ENCODE data around the gene KHDRBS2. TPM values are rescaled to one million over a fixed set of nuclear protein-coding genes. Genes with fewer than 3 reads are reported as not detected.

KHDRBS2 gene
- 2.4 TPM for total RNA-seq

GRCh38 chr6:62285612-62286469 lies at the start of gene KHDRBS2:
Gene KHDRBS2, minus strand, starts transcription at chr6:62286225.
- Histone ChIP-seq H3K4me3 (ENCODE audit: low read length) (peak within 1 kb of the TSS; percentile 49), H3K9me3 (ENCODE audit: low read depth, low read length) (no peaks in the 10 kb centered on the region), H3K27me3 (ENCODE audit: insufficient read depth, low read length) (peaks cover 9% of the 10 kb centered on the region), H3K4me1 (ENCODE audit: insufficient read depth, low read length) (peaks cover 8% of the 10 kb centered on the region)

- Histone ChIP-seq H3K9me3 (ENCODE audit: low read depth, low read length) (no peaks in the 10 kb centered on the region), H3K27me3 (ENCODE audit: insufficient read depth, low read length) (no peaks in the 10 kb centered on the region), H3K4me1 (ENCODE audit: insufficient read depth, low read length) (no peaks in the 10 kb centered on the region), H3K4me3 (ENCODE audit: low read length) (no peak overlapping the region)
Observed at GRCh38 chr6:62328607-62329006, 42.6 kb upstream of the KHDRBS2 start.

DNA sequence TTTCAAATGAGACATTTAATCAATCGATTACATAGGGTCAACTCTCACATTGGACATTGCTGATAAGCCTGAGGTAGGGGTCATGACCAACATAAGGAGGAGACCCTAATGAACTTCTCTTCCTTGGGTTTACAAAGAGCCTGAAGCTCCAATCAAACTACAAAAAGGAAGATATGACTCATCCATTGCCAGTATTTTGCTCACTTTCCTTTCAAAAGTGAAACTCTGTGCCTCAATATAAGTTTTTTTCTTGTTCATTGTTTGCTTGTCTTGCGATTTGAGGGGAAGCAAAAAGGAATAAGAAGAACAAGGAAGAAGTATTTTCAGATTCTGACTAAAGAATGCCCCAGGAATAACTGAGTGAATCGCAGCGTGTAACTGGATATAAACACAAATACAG lies 38.8 kb upstream of the KHDRBS2 start:
- no peaks in the 10 kb centered on the region for H3K9me3 ChIP-seq (ENCODE audit: low read depth, low read length)
- no peaks in the 10 kb centered on the region for H3K27me3 ChIP-seq (ENCODE audit: insufficient read depth, low read length)
- H3K4me3 ChIP-seq (ENCODE audit: low read length): no peak overlapping the region
- no peaks in the 10 kb centered on the region for H3K4me1 ChIP-seq (ENCODE audit: insufficient read depth, low read length)

DNA sequence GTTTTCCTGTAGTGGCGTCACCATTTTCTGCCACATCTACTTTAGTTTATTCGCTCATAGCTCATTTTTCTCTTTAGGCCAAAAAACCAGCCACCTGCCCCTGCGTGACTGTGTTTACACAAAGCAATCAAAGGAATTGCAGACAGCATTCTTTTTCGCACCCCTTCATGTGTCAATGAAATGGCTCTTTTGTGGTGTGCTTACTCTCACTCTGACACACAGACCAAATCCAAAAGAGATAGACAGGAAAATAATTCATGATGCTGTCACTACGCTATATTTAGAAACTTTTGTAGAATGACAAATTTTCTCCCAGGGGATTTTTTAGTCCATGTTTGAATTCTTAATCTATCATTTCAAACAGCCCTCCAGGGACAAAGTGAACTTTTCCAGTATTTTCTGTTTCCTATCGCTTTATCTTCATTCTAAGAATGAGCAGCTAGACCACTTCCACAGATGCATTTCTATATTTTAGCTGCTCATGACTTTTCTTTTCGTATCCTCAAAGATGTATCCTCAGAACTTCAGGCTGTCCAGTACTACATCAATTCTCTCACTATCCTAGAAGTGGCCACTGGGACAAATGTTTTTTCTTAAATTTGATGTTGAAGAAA lies 37.9 kb upstream of the KHDRBS2 start:
- no peaks in the 10 kb centered on the region for H3K4me1 ChIP-seq (ENCODE audit: insufficient read depth, low read length)
- H3K4me3 ChIP-seq (ENCODE audit: low read length): no peak overlapping the region
- H3K9me3 ChIP-seq (ENCODE audit: low read depth, low read length): no peaks in the 10 kb centered on the region
- H3K27me3 ChIP-seq (ENCODE audit: insufficient read depth, low read length): no peaks in the 10 kb centered on the region

DNA sequence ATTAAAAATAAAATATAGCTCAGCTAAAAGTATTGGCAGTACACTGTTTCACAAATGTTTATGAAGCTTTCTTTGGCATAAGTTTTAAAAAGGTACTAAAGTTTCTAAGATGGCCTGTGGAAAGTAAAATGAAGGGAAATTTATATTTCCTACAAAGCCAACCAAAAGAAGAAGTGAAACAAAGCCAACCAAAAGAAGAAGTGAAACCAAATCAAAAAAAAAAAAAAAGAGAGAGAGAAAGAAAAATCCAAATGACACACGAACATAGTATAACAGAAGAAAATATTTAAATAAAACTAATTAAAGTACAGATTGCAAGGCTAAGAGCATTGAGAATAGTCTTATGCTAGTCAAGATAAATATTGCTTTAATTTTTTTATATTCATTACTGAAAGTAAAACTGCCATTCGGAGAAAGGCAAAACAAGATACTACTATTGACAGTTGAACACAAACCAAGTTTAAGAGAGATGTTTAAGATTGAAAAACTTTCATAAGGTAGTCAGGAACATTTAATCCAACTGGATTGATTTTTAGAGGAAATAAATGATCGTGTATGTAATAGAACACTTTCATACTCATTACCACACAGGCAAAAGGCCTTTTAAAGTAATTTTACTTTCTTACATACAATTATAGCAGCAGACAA lies 12.8 kb upstream of the KHDRBS2 start:
- H3K4me1 ChIP-seq (ENCODE audit: insufficient read depth, low read length): no peaks in the 10 kb centered on the region
- H3K4me3 ChIP-seq (ENCODE audit: low read length): no peak overlapping the region
- no peaks in the 10 kb centered on the region for H3K27me3 ChIP-seq (ENCODE audit: insufficient read depth, low read length)
- H3K9me3 ChIP-seq (ENCODE audit: low read depth, low read length): no peaks in the 10 kb centered on the region

GRCh38 chr6:62296541-62296940 lies 10.5 kb upstream of the KHDRBS2 start:
- H3K9me3 ChIP-seq (ENCODE audit: low read depth, low read length): no peaks in the 10 kb centered on the region
- H3K4me1 ChIP-seq (ENCODE audit: insufficient read depth, low read length): no peaks in the 10 kb centered on the region
- H3K4me3 ChIP-seq (ENCODE audit: low read length): no peak overlapping the region
- no peaks in the 10 kb centered on the region for H3K27me3 ChIP-seq (ENCODE audit: insufficient read depth, low read length)

GRCh38 chr6:62288974-62289373 lies 2.9 kb upstream of the KHDRBS2 start:
- Histone ChIP-seq H3K4me3 (ENCODE audit: low read length) (no peak overlapping the region), H3K27me3 (ENCODE audit: insufficient read depth, low read length) (peaks cover 9% of the 10 kb centered on the region), H3K9me3 (ENCODE audit: low read depth, low read length) (no peaks in the 10 kb centered on the region), H3K4me1 (ENCODE audit: insufficient read depth, low read length) (peaks cover 8% of the 10 kb centered on the region)

- Histone ChIP-seq H3K27me3 (ENCODE audit: insufficient read depth, low read length) (peaks cover 9% of the 10 kb centered on the region), H3K4me3 (ENCODE audit: low read length) (no peak overlapping the region), H3K4me1 (ENCODE audit: insufficient read depth, low read length) (peaks cover 8% of the 10 kb centered on the region), H3K9me3 (ENCODE audit: low read depth, low read length) (no peaks in the 10 kb centered on the region)
Observed at GRCh38 chr6:62288562-62288961, 2.5 kb upstream of the KHDRBS2 start.

- H3K4me3 ChIP-seq (ENCODE audit: low read length): peak overlapping the region; percentile 49
Observed at GRCh38 chr6:62286470-62286843, 432 bp upstream of the KHDRBS2 start.

GRCh38 chr6:62284725-62285124 lies 1.3 kb downstream of the KHDRBS2 start:
- H3K4me3 ChIP-seq (ENCODE audit: low read length): no peak overlapping the region
- peaks cover 9% of the 10 kb centered on the region for H3K27me3 ChIP-seq (ENCODE audit: insufficient read depth, low read length)
- peaks cover 8% of the 10 kb centered on the region for H3K4me1 ChIP-seq (ENCODE audit: insufficient read depth, low read length)

More at GRCh38 chr6:62286470-62286843, 432 bp upstream of the KHDRBS2 start:
- H3K27me3 ChIP-seq (ENCODE audit: insufficient read depth, low read length): peaks cover 9% of the 10 kb centered on the region
- peaks cover 8% of the 10 kb centered on the region for H3K4me1 ChIP-seq (ENCODE audit: insufficient read depth, low read length)
- H3K9me3 ChIP-seq (ENCODE audit: low read depth, low read length): no peaks in the 10 kb centered on the region

GRCh38 chr6:62283796-62284411 lies 2.1 kb downstream of the KHDRBS2 start:
- peaks cover 8% of the 10 kb centered on the region for H3K4me1 ChIP-seq (ENCODE audit: insufficient read depth, low read length)
- peaks cover 9% of the 10 kb centered on the region for H3K27me3 ChIP-seq (ENCODE audit: insufficient read depth, low read length)
- no peak overlapping the region for H3K4me3 ChIP-seq (ENCODE audit: low read length)
- H3K9me3 ChIP-seq (ENCODE audit: low read depth, low read length): no peaks in the 10 kb centered on the region

More at GRCh38 chr6:62284725-62285124, 1.3 kb downstream of the KHDRBS2 start:
- no peaks in the 10 kb centered on the region for H3K9me3 ChIP-seq (ENCODE audit: low read depth, low read length)

- no peaks in the 10 kb centered on the region for H3K9me3 ChIP-seq (ENCODE audit: low read depth, low read length)
- peaks cover 8% of the 10 kb centered on the region for H3K4me1 ChIP-seq (ENCODE audit: insufficient read depth, low read length)
- peaks cover 9% of the 10 kb centered on the region for H3K27me3 ChIP-seq (ENCODE audit: insufficient read depth, low read length)
- H3K4me3 ChIP-seq (ENCODE audit: low read length): no peak overlapping the region
Observed at GRCh38 chr6:62283365-62283764, 2.7 kb downstream of the KHDRBS2 start.

DNA sequence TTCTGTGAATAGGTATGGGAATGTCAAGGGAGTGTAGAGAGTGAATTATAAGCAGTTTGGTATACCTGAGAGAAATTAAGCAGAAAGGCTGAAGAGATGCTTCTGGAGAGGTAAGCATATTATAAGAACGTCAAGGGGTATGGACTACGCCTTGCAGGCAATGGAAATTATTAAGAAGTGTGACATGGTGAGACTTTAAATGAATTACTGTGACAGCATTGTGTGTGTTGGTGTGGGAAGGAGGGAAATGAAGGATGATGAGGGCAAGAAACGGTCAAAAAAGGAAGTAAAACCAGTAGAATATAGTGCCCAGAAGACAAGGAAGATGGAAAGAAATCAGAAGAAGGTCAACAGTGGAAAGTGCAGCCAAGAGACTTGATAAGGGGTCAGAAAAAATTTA lies 5.9 kb downstream of the KHDRBS2 start:
- Histone ChIP-seq H3K4me3 (ENCODE audit: low read length) (no peak overlapping the region), H3K27me3 (ENCODE audit: insufficient read depth, low read length) (peaks cover 3% of the 10 kb centered on the region), H3K4me1 (ENCODE audit: insufficient read depth, low read length) (no peaks in the 10 kb centered on the region), H3K9me3 (ENCODE audit: low read depth, low read length) (no peaks in the 10 kb centered on the region)

DNA sequence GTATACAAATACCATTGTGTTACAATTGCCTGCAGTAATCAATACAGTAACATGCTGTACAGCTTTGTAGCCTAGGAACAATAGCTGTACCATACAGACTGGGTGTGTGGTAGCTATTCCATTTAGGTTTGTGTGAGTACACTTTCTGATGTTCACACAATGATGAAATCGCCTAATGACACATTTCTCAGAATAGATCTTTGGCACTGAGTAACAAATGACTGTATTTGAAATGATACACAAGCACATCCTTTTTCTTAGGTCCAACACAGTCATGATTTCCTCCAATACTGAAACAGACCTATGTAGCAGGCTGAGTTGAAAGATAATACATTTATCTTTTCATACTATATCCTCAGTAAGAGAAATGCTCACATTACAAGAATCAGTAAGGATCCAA lies 13.9 kb downstream of the KHDRBS2 start:
- Histone ChIP-seq H3K4me1 (ENCODE audit: insufficient read depth, low read length) (no peaks in the 10 kb centered on the region), H3K27me3 (ENCODE audit: insufficient read depth, low read length) (no peaks in the 10 kb centered on the region), H3K9me3 (ENCODE audit: low read depth, low read length) (no peaks in the 10 kb centered on the region), H3K4me3 (ENCODE audit: low read length) (no peak overlapping the region)

DNA sequence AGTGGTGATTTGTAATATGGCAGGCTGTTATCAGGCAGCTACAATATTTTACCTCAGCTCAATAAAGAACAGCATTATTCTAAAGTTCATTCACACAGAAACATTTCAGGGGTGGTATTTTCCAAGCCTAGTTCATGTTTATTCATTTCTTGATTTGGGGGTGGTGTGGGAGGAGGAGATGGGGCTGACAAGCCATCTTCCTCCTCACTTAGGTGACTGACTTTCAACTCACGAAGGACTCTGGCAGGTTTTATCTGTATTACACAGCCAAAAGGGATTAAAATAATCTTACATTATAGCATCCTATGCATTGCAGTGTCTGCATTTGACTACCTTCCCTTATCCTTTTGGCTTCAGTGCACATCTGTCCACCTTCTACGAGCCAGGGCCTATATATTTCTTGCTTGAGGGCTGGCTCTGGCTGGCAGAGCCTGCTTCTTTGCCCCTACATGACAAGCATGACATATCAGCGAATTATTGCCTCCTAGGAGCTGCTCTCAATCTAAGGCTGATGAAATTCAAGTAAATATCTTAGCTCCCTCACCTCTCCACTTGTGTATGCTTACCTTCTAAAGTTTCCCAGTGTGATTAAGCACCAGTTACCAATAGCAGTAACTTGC lies 20.0 kb downstream of the KHDRBS2 start:
- Histone ChIP-seq H3K4me1 (ENCODE audit: insufficient read depth, low read length) (no peaks in the 10 kb centered on the region), H3K27me3 (ENCODE audit: insufficient read depth, low read length) (no peaks in the 10 kb centered on the region), H3K4me3 (ENCODE audit: low read length) (no peak overlapping the region), H3K9me3 (ENCODE audit: low read depth, low read length) (no peaks in the 10 kb centered on the region)

All from mononuclear cell (primary cell).